Muscle of back (tissue), 11 donors: ENCODE measurements around the gene NFATC1. TPM values are rescaled to one million over a fixed set of nuclear protein-coding genes. Genes with fewer than 3 reads are reported as not detected.

Source experiments
- DNase-seq, 3 donors: peaks; one replicate each; pipeline versions ENCODE4 v3.0.0 to v3.0.0-alpha.2; 2013
- polyA plus RNA-seq, 10 donors: library from polyadenylated mRNA; unstranded; fragments of 120-200 nt; gene quantifications; one replicate each; pipeline ENCODE4 v1.2.1, GENCODE V29; 2013; ENCODE audit not compliant: insufficient read length in 10 of 10

Gene NFATC1
- polyA plus RNA-seq, 10 donors: 10.5 to 19.4 (median 12.7) TPM

- peak in 2 of 3 donors; percentile 24 to 72 for DNase-seq
Observed at GRCh38 chr18:79506191-79507075, 110.7 kb downstream of the NFATC1 start.

- DNase-seq: peak; percentile 48 to 88 (median 63)
Observed at GRCh38 chr18:79507076-79507545, 111.4 kb downstream of the NFATC1 start.

GRCh38 chr18:79507546-79508480, 112.1 kb downstream of the NFATC1 start:
- DNase-seq: peak; percentile 77 to 97 (median 93)

GRCh38 chr18:79508565-79509535, 113.1 kb downstream of the NFATC1 start:
- DNase-seq: no peak

- no peak for DNase-seq
Observed at GRCh38 chr18:79509536-79509930, 113.8 kb downstream of the NFATC1 start.

GRCh38 chr18:79510046-79510685, 114.4 kb downstream of the NFATC1 start:
- DNase-seq: no peak

- no peak for DNase-seq
Observed at GRCh38 chr18:79510731-79511241, 115.1 kb downstream of the NFATC1 start.

GRCh38 chr18:79511271-79511670, 115.5 kb downstream of the NFATC1 start:
- no peak for DNase-seq

GRCh38 chr18:79511671-79512301, 116.1 kb downstream of the NFATC1 start:
- DNase-seq: no peak

GRCh38 chr18:79512461-79513380, 117.0 kb downstream of the NFATC1 start:
- DNase-seq: no peak

GRCh38 chr18:79513381-79514081, 117.8 kb downstream of the NFATC1 start:
- DNase-seq: no peak

- no peak for DNase-seq
Observed at GRCh38 chr18:79515331-79515730, 119.6 kb downstream of the NFATC1 start.

GRCh38 chr18:79515944-79516351, 120.2 kb downstream of the NFATC1 start:
- DNase-seq: no peak

GRCh38 chr18:79516441-79516931, 120.8 kb downstream of the NFATC1 start:
- DNase-seq: no peak

- DNase-seq: no peak
Observed at GRCh38 chr18:79517341-79517740, 121.6 kb downstream of the NFATC1 start.

GRCh38 chr18:79518028-79518682, 122.4 kb downstream of the NFATC1 start:
- DNase-seq: no peak

- no peak for DNase-seq
Observed at GRCh38 chr18:79518683-79519128, 123.0 kb downstream of the NFATC1 start.
